ENCODE measurements around the gene GOLIM4. TPM values are rescaled to one million over a fixed set of nuclear protein-coding genes. Genes with fewer than 3 reads are reported as not detected.
A peak's percentile ranks its signal among the peaks of the same experiment; 100 is the strongest.

GOLIM4 gene
- total and polyA plus RNA-seq, 2 of the 13 experiments (the other 11 are each of a cell fraction or from before 2014, with no cell fraction given), result 10.9 to 47.7 TPM

DNA sequence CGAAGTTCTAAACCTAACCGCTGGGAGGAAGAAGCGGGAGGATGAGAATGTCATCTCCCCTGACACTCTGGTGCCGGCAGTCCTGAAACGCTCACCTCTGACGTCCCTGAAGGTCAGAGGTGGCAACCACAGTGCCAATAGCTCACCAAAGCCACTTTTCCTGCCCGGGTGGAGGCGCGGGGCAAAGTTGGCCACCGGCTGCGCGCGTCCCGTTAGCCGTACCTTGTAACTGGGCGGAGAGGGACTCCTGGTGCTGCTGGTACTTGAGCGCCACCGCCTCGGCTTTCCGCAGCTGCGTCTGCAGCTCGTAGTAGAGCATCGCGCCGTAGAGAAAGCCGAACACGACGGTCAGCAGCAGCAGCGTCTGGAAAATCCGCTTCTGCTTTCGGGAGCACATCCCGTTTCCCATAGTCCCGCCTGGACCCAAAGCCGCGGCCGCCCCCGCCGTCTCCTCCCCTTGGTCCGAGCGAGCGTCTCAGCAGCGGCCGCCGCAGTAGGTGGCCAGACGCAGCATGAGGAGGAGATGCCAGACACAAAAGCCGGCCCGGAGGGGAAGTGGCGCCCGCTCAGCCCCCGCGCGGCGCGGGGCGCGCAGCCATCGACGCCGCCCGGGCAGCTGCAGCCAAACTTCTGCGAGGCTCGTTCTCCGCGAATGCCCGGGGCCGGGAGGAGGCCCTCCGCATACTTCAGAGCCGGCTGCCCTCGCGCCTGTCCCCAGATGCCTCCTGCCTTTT, 680 bp downstream of the GOLIM4 start (continued):
- TF ChIP-seq SMAD9 (CRISPR knock-in tag; IDR thresholded peaks at IDR 0.05), result no peak
- TF ChIP-seq ATF1 (CRISPR knock-in tag; IDR thresholded peaks at IDR 0.05), result no peak
- TF ChIP-seq DNMT3B (CRISPR knock-in tag; conservative IDR thresholded peaks at IDR 0.05), result no peak
- TF ChIP-seq CTCF (CRISPR knock-in tag; IDR thresholded peaks at IDR 0.05), result peak; percentile 35; the same call in 1 of the 2 replicates
- TF ChIP-seq ETV6 (CRISPR knock-in tag; conservative IDR thresholded peaks at IDR 0.05), result no peak
- no peak for TF ChIP-seq TAF15 (IDR thresholded peaks at IDR 0.05; ENCODE audit: low read depth, low read length, poor library complexity, severe bottlenecking)
- no peak for TF ChIP-seq PHB2 (IDR thresholded peaks at IDR 0.05; ENCODE audit: partially characterized antibody)
- TF ChIP-seq ZFP37 (CRISPR knock-in tag; IDR thresholded peaks at IDR 0.05; ENCODE audit: borderline replicate concordance), result peak; percentile 57; the same call in 1 of the 2 replicates
- no peak for TF ChIP-seq MATR3 (CRISPR knock-in tag; IDR thresholded peaks at IDR 0.05)
- TF ChIP-seq BRD4 (CRISPR knock-in tag; IDR thresholded peaks at IDR 0.05), result no peak
- no peak for TF ChIP-seq MZF1 (CRISPR knock-in tag; IDR thresholded peaks at IDR 0.05; ENCODE audit: borderline replicate concordance)
- TF ChIP-seq DMAP1 (CRISPR knock-in tag; IDR thresholded peaks at IDR 0.05), result no peak
- TF ChIP-seq HOXA9 (CRISPR knock-in tag; IDR thresholded peaks at IDR 0.05; ENCODE audit: borderline replicate concordance), result no peak
- no peak for TF ChIP-seq ZBTB40 (IDR thresholded peaks at IDR 0.05)
- 0 out of 2 replicates have a peak, but pooled peaks have one; percentile 18 for TF ChIP-seq ZBTB40 (CRISPR knock-in tag; IDR thresholded peaks at IDR 0.05)
- no peak for TF ChIP-seq NPAS2 (CRISPR knock-in tag; IDR thresholded peaks at IDR 0.05; ENCODE audit: borderline replicate concordance)
- no peak for TF ChIP-seq ASH2L (IDR thresholded peaks at IDR 0.05; ENCODE audit: insufficient read length, low read depth, low read length)
- TF ChIP-seq ZNF746 (CRISPR knock-in tag; IDR thresholded peaks at IDR 0.05), result no peak
- no peak for TF ChIP-seq HOXA5 (CRISPR knock-in tag; IDR thresholded peaks at IDR 0.05)
- TF ChIP-seq ZNF816 (CRISPR knock-in tag; IDR thresholded peaks at IDR 0.05; ENCODE audit: borderline replicate concordance), result 0 out of 2 replicates have a peak, but pooled peaks have one; percentile 18
- no peak for TF ChIP-seq ELF4 (CRISPR knock-in tag; IDR thresholded peaks at IDR 0.05; ENCODE audit: borderline replicate concordance)

Data from HepG2 (cell line).